D721Med (cell line): ENCODE measurements around the gene PACSIN2.

ENCODE experiments used
- DNase-seq: peaks from one replicate; pipeline ENCODE4 v3.0.0; 2011; ENCODE audit warnings: low spot score; ENCODE audit not compliant: insufficient read length
- FAIRE-seq: peaks from 2 replicates; lab custom pipeline; 2011; peaks lifted over from hg19 to GRCh38; lab: Jason Lieb, UNC
- CTCF ChIP-seq: IDR thresholded peaks from 2 replicates; pipeline ENCODE4 v1.5.1; 2012; ENCODE audit warnings: mild to moderate bottlenecking, control low read depth; ENCODE audit not compliant: insufficient read depth; ENCODE audit errors: missing control alignments

The PACSIN2 gene

GRCh38 chr22:42983470-42983869 lies 31.5 kb downstream of the PACSIN2 start:
- TF ChIP-seq CTCF = no peak
- no peak for DNase-seq
- FAIRE-seq = no peak

GRCh38 chr22:42979606-42980005 lies 35.3 kb downstream of the PACSIN2 start:
- TF ChIP-seq CTCF = no peak
- DNase-seq = no peak
- FAIRE-seq = no peak

GRCh38 chr22:42978453-42979103 lies 36.4 kb downstream of the PACSIN2 start:
- FAIRE-seq = no peak
- DNase-seq = no peak
- no peak for TF ChIP-seq CTCF

GRCh38 chr22:42977569-42977968 lies 37.4 kb downstream of the PACSIN2 start:
- TF ChIP-seq CTCF = no peak
- no peak for DNase-seq
- FAIRE-seq = no peak

GRCh38 chr22:42976217-42976933 lies 38.6 kb downstream of the PACSIN2 start:
- DNase-seq (no peak), FAIRE-seq (no peak)

GRCh38 chr22:42974223-42974622 lies 40.7 kb downstream of the PACSIN2 start:
- no peak for DNase-seq
- no peak for FAIRE-seq
- no peak for TF ChIP-seq CTCF

More at GRCh38 chr22:42976217-42976933, 38.6 kb downstream of the PACSIN2 start:
- TF ChIP-seq CTCF = no peak

- TF ChIP-seq CTCF = no peak
- no peak for FAIRE-seq
Measured at GRCh38 chr22:42973536-42973881, 41.4 kb downstream of the PACSIN2 start.

More at GRCh38 chr22:42973536-42973881, 41.4 kb downstream of the PACSIN2 start:
- DNase-seq = no peak
